IPS-NIHi11 (cell line): Measurements from ENCODE around the gene ANXA4.
"Not testable (repeated sequence)": the region's sequence is repeated elsewhere in the genome, so short reads cannot be mapped to it uniquely, and the experiment has no call there.

Experiments used
- DNase-seq: peaks from one replicate; pipeline ENCODE4 v3.0.0; 2012; ENCODE audit warnings: mixed read lengths, low spot score

Gene ANXA4

DNA sequence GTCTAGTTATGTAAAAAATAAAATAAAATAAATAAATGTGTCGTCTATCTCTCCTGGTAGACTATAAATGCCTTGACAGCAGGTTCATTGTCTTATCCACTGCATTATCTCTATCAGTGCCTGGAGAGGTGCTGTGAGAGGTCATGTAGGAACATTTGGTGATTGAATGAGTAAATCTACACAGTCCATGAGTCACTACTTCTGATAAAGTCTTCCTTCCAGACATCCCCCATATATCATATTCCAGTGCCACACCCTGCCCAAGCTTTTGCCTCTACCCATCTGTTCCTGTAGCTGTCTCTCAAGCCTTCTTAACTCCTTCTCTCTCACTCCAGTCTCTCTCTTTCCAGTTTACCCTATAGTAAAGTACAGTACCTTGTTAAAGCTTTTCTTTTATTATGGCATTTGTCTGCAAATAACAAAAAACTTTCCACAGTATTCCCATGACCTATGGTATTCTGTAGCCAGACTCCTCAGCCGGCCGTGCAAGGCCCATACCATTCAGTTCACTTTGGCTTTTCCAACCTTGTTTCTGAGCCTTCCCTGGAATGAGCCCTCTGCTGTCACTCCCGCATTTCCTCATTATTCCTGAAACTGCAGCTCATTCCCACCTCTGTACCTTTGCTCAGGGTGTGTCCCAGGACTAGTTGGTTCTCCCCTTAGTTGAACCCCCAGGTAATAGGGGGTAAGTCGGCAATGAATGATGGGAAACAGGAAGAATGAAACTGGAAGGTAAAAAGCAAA is 37.5 kb downstream of the ANXA4 start:
- no peak for DNase-seq

DNA sequence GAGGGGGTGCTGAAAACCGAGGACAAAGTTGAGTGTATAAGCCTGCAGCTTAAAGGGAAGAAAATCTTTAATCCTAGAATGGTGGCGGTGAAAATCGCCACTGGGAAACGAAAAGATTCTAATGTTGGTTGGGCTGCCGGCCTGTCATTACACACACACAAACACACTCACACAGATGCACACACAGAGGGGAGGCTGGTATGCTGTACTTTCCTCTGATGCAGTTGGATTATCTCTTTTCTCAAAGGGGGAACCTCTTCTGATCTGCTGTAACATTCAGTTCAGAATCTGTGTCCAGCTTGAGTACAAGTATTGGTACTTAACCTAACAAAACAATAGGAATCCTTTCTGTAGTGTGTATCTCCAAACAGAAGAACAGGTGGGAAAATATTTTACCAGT is 39.0 kb downstream of the ANXA4 start:
- DNase-seq: no peak

DNA sequence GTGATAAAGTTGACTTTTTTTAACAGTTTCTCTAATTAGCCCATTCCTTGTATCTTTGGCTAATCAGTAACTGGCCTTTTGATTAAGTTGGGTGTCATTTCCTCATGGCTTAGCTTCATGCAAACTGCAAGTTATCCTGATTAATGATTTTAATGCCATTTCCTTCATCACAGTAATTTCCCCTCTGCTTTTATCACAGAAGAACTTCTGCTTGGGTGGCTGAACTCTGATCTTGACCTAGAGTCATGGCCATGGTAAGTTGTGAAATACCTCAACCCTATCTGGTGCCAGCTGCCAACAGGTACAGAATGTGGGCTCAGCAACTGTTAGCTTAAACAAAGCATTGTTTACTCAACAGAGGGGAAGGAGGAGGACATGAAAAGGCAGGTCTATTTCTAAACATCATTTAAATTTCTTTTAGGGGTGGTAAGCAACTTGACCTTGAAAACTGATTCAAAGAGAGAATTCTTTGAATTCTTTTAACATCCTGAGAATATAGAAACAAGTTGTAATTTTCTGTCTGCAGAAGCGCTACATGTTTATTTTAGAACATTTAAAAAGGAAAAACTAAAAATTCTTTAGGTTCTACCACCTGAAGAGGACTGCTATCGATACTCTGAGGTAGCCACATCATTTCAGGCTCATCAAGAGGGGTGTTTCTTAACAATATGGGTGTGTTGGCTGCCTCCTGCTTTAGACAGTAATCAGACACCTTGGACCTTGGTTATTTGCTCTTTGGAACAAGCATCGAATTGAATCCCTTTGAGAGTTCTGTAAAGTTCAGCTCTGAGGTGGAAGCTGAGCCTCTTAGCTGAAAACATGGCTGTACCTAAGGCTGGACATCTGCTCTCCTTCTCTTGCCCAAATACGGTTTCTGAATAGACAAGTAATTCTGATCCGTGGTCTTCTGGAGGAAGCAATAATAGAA is 39.7 kb downstream of the ANXA4 start:
- no peak for DNase-seq

DNA sequence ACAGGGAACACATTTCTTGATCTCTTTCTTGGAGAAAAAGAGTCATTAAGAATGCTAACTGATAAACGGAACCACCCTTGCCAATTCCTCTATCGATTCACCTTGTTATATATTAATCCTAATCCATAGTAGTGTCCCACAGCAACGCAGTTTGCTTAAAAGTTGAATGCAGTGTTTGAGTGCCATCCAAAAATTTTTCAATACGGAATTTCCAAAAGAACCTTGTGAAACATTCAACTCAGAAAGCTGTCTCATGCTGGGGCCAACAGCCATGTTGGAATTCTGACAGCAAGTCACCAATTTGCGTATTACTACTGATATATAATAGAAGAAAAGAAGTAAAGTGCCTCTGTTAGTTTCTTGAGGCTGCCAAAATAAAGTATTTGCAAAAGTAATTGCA is 42.3 kb downstream of the ANXA4 start:
- DNase-seq: no peak

DNA sequence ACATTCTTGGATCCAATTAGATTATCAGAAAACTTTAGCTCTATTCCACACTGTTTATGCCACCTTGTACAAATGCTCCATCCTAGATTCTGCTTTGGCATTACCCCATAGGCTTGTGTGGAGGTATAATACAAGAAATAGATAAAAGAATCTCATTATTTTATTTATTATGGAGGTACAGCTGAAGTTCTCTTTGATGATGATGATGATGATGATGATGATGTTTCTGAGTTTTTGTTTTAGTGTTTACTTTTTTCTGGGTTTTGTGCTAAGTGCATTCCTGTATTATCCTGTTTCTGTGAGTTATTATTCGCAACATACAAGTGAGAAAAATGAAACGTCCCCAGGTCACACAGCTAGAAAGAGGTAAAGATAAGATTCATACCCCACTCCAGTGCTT is 43.4 kb downstream of the ANXA4 start:
- DNase-seq: no peak

DNA sequence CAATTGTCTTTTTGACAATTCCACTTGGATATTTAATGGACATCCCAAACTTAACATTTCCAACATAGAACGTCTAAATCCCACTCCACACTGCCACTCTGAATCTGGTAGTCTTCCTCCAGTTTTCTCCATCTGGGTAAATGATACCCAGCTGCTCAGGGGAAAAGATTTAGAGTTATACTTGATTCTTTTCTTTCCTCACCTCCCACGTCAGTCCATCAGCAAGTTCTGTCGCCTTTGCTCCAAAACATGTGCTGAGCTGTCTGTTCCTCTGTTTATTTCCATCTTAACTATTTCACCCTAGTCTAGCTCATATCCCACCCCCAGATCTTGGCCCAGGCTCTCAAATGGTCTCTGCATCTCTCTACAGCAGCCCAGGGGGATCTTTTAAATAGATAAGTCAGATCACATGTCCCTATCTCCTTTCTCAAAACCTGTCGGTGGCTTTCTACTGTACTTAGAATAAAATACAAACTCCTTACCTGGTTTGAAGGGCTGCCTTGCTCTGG is 44.2 kb downstream of the ANXA4 start:
- DNase-seq: no peak

DNA sequence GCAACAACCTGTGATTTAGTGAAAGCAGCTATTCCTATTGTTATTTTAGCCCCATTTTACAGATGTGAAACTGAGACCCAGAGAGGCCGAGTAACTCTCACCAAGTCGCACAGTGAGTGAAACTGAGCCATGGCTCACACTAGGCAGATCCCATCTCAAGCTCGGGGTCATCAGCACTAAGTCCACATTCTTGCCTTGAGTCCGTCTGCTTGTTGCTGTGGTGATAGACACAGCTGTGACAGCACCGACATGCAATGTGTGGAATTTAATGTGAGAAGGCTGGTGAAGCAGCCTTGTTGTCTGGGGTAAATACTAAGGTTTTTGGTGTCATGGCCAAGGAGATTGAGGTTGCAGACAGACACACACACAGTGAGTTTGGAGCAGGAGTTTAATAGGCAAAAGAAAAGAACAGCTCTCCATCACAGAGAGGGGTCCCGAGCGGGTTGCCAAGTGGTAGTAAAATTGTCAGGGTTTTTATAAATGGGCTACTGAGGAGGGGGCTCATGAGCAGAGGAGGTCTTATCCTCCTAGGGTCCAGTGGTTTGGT is 47.3 kb downstream of the ANXA4 start:
- DNase-seq: peak; percentile 28

DNA sequence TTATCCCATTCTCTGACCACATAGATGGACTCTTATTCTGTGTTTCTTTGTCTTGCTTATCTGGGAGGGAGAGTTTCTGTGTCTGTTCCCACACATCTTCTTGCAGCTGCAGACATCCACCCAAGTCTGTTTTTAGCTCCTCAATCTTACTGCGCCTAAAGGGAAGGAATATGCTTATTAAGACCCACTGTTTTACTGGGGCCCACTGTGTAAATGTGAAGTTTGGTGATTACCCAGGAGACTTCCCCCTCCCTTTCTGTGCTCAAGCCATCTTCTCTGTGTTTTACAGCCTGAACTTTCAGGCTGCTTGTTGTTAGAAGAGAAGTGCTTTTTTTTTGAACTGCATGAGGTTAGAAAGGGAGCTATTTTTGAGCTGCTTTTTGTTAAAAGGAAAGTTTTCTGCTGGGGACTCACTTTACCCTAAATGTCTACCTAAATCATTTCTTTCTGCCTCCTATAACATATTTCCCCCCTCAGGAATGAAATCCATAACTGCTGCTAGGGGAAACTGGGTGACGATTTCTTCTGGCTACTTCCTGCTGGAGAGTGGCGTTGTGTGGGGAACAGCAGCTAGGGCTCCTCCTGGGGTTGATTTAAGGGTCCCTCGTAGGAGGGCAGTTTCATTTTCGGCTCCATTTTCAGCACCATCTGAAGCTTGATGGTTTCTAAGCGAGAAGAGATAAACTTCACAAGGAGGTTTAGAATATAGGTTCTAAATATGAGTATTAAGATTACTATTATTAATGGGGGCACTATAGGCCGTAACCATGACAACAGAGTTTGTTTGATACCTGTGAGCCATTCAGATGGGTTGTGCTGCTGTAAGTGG is 48.1 kb downstream of the ANXA4 start:
- DNase-seq: no peak

DNA sequence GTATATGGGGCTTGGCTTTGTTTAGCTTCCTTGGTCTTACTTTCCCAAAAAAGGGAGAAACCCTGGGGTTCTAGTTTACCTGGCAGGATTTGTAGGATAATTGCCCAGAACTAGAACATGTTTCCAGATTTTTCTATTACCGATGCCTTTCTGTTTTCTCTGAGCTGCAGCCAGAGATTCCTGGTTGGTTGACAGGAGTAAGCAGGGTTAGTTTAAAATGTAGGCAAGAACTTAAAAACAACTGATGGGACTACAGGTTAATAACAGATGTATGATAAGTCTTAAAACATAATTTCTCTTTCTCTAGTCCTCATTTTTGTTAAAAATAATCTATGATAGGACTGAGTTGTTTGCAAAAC is 48.6 kb downstream of the ANXA4 start:
- DNase-seq: no peak

DNA sequence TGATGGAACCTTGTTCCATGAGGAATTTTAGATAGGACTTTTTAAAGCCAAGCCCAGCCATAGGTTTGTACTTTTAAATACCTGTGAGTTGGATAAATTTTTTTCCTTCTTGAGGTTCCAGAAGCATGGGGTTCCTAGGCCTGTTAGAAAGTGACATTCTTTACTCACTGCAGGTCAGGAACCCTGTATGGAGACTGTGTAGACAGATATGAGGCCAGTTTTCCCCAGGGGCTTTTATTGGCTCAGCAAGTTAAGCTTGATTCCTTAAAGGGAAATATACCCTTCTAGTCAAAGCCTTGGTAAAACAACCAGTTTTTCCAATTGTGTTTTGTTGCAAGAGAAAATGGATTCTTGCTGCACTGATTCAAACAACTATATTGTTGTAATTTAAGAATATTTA is 49.1 kb downstream of the ANXA4 start:
- DNase-seq: no peak

DNA sequence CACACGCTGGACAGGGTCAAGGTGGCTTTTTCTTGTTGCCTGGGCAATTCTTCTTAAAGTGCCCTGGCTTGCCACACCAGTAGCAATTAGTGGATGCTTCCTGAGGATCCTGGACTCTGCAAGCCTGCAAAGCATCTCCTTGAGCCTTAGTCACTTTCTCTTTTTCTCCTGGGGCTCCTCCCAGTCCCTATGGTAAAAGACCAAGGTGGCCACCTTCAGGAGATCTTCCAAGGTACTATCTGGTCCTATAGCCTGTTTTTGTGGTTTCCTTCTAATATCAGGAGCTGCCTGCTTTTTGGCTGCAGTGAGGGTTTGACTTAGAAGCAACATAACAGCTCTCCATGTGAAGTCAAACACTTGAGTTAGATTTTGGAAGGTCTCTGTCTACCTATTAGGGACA is 54.2 kb downstream of the ANXA4 start:
- DNase-seq: no peak

DNA sequence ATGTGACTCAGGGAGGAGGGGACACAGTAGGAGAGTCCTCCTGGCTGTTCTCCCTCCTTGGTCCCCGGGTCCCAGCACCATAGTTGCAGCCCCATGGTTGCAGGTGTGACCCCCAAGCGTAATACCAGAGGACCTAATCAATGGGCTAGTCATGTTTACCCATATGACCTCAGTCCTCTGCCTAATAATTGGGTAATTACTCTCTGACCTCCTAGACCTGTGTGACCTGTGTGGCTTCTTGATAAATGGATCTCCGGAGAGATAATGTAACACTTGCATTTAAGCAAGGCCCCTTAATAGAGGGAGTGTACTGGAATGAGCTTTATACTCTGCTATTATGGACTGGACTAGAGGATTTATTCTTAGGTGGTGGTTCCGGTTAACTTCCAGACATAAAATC is 55.3 kb downstream of the ANXA4 start:
- DNase-seq: no peak

DNA sequence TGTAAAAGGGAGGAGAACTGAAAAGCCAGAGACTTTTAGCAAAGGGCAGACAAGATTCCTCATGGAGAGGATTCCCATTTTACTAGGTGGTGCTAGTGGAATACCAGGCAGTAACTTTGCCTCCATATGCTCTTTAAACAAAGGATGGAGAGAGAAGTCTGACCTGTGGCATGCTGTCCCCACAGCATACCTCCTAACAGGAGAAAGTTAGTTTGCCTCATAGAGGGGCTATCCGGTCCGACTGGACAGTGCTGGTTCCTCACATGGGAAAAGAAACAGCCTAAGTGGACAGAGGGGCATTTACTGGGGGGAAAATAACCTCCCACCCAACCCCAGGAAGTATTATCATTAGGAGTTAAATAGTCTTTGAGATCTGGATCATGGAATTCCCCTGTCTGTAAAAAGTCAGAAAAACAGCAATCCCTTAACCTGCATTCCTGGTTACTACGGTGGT is 55.9 kb downstream of the ANXA4 start:
- DNase-seq: no peak

DNA sequence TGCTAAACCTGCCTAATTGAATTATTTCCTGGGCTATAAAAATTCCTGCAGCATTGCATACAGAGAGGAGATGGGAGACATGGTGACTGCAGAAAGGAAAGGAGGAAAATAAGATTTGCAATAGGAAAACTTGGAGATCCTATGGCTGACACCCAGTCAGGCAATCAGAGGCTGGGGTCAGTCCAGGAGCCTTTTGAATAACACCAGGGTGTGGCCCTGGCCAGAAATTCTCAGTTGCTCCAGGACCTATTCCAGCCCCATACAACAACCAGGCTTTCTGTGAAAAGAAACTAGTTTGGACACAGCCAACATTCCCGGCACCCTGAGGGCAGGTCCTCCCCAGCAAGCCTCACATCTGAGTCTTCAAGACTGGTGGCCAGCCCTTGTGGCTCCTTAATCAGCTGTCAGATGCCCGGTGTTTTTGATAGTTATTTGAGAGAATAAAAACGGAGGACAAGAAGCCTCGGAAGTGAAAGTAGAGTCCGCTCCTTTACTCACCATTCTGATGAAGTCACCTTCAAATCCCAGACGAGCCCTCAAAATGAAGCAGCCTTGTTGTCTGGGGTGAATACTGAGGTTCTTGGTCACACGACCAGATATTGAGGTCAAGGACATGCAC is 56.5 kb downstream of the ANXA4 start:
- DNase-seq: no peak

DNA sequence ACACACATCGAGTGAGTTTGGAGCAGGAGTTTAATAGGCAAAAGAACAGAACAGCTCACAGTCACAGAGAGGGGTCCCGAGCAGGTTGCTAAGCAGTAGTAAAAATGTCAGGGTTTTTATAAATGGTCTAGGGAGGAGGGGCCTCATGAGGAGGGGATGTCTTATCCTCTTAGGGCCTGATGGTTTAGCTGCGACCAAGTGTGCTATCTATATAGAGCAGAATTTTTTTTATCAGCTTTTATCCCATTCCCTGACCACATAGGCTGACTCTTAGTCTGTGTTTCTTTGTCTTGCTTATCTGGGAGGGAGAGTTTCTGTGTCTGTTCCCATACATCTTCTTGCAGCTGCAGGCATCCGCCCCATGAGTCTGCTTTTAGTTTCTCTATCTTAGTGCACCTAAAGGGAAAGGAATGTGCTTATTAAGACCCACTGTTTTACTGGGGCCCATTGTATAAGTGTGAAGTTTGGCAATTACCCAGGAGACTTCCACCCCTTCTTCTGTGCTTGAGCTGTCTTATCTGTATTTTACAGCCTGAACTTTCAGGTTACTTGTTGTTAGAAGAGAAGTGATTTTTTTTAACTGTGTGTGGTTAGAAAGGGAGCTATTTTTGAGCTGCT is 57.1 kb downstream of the ANXA4 start:
- no peak for DNase-seq

DNA sequence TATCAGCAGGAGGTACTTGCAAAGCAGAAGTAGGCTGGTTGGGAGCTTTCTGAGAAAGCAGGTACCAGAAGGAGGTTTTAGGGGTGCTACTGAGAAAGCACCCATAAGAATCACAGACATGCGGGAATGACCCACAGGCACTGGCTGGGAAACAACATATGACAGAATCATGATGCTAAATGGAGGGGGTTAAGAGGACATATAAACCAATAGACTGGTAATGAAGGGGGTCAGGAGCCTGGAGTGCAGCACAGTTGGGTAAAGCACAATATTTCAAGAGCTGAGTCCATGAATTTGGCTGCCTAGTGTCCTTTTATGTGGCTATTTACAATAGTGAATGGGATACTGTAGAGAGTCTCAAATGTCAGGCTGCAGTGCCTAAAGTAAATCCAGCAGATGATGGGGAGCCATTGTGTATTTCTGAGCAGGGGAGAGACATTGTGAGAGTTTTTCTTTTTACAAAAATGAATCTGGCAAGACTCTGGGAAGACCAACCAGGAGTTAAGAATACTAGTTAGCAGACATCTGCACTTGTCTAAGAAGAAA is 59.9 kb downstream of the ANXA4 start:
- no peak for DNase-seq

DNA sequence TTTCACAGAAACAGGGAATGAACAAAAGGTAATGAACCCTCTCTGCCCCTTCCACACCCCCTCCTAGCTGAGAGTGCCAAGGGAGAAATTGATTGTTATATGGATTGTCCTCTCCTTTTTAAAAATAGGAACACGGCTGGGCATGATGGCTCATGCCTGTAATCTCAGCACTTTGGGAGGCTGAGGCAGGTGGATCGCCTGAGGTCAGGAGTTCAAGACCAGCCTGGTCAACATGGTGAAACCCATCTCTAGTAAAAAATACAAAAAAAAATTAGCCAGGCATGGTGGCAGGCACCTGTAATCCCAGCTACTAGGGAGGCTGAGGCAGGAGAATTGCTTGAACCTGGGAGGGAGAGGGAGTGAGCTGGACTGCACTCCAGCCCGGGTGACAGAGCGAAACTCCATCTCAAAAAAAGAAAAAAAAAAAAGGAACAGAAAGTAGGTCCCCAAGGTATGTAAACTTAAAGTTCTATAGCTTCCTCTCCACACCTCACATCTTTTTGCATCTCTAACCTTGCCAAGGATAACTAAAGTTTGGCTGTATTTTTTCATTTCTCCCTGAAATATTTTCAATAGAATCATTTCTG is 60.9 kb downstream of the ANXA4 start:
- DNase-seq: not testable (repeated sequence)

DNA sequence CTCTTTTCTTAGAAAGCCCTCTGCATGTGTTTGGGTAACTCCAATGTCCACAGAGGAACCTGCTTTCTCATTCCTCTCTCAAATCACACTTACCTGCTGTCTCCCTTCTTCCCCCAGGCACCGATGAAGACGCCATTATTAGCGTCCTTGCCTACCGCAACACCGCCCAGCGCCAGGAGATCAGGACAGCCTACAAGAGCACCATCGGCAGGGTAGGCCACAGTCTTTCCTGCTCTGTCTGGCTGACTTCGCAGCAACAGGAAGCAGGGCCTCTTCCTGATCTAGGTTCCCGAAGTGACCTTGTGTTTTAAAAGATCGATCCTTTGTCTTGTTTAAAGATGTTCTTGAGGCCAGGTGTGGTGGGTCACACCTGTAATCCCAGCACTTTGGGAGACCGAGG is 62.5 kb downstream of the ANXA4 start:
- DNase-seq: no peak

DNA sequence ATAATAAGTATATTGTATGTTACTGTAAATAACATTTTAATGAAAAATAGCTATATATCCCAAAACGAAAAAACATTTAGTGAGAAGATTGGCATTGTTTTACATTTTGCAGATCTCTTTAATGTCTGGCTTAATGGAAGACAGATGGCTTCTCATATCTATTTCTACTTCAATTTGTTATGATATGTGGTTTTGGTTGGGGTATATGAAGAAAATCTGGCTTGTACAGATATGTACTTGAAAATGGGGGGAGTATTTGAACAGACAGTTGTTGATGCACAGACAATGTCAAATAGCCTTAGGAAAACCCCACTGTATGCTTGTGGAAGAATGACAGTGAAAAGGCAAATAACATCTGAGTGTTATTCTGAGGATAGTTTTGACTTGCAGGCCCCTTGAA is 64.0 kb downstream of the ANXA4 start:
- DNase-seq: no peak

DNA sequence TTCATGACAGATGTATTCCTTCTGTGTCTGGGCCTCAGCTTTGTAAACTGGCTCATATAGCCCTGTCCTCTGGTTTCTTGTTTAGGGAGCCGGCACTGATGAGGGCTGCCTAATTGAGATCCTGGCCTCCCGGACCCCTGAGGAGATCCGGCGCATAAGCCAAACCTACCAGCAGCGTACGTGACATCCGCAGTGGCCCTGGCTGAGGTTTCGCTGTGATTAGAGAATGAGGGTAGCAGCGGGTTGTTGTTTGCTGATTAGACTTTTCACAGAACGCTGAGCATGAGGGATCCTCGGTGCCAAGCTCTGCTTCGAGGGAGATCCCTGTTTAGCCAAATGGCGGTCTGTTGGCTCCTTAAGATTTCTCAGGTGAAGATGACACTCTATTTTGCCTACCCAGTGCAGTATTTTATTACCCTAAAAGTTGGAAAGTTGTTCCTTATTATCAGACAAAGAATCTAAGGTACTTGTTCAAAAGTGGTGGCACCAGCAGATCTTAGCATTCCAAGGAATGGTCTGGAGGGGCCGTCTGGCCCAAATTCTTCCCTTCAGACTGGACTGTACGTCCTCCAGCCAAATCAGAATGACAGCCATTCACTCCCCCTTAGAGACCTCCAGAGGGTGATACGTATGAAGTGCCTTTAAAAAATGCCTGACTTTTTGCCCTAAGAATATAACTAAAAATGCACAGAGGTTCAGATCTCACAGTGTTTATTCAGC is 66.0 kb downstream of the ANXA4 start:
- no peak for DNase-seq
